Trophoblast cell (in vitro differentiated cells and primary cell): ENCODE results near the gene ARL8B.
"Not testable (repeated sequence)": the region's sequence is repeated elsewhere in the genome, so short reads cannot be mapped to it uniquely, and the experiment has no call there.

Experiments used
- DNase-seq, 2 donors: peaks; one replicate each; pipeline ENCODE4 v3.0.0-alpha.2; 2016
- H2AFZ ChIP-seq: 2 replicates; pipeline ENCODE4 v1.6.1; 2013; ENCODE audit warnings: low read length, moderate library complexity, mild to moderate bottlenecking; ENCODE audit not compliant: insufficient read depth, poor library complexity
- H2AK5ac ChIP-seq: 2 replicates; pipeline ENCODE4 v1.6.1; 2013; ENCODE audit warnings: mild to moderate bottlenecking, low read length
- H2BK120ac ChIP-seq: 2 replicates; pipeline ENCODE4 v1.6.1; 2013; ENCODE audit warnings: low read length, mild to moderate bottlenecking, moderate library complexity; ENCODE audit not compliant: insufficient read depth, poor library complexity
- H2BK12ac ChIP-seq: 2 replicates; pipeline ENCODE4 v1.6.1; 2013; ENCODE audit warnings: mild to moderate bottlenecking, low read length, moderate library complexity
- H2BK5ac ChIP-seq: 2 replicates; pipeline ENCODE4 v1.6.1; 2013; ENCODE audit warnings: low read length, low read depth, moderate library complexity, mild to moderate bottlenecking; ENCODE audit not compliant: poor library complexity
- H3K14ac ChIP-seq: 2 replicates; pipeline ENCODE4 v1.6.1; 2013; ENCODE audit warnings: mild to moderate bottlenecking, low read length
- H3K18ac ChIP-seq: 2 replicates; pipeline ENCODE4 v1.6.1; 2013; ENCODE audit warnings: mild to moderate bottlenecking, low read length
- H3K23ac ChIP-seq: 2 replicates; pipeline ENCODE4 v1.6.1; 2013; ENCODE audit warnings: low read length
- H3K27ac ChIP-seq: 2 replicates; pipeline ENCODE4 v1.5.1; 2013; ENCODE audit warnings: low read depth, mild to moderate bottlenecking, inconsistent platforms, low read length, moderate library complexity
- H3K27me3 ChIP-seq: 2 replicates; pipeline ENCODE4 v1.6.1; 2013; ENCODE audit warnings: inconsistent platforms, mild to moderate bottlenecking, low read length, moderate library complexity; ENCODE audit not compliant: insufficient read depth
- H3K36me3 ChIP-seq, 2 experiments: 1 replicate in 1 of 2; 2 replicates in 1 of 2; pipeline ENCODE4 v1.6.1; 2013; ENCODE audit warnings: low read length in 2 of 2, mild to moderate bottlenecking in 2 of 2, moderate library complexity in 1 of 2; ENCODE audit not compliant: insufficient read depth in 2 of 2, control insufficient read depth in 1 of 2
- H3K4ac ChIP-seq: 2 replicates; pipeline ENCODE4 v1.6.1; 2013; ENCODE audit warnings: low read depth, mild to moderate bottlenecking, low read length, moderate library complexity
- H3K4me1 ChIP-seq, 2 experiments: 1 replicate in 1 of 2; 2 replicates in 1 of 2; pipeline ENCODE4 v1.6.1; 2013; ENCODE audit warnings: low read length in 2 of 2, mild to moderate bottlenecking in 2 of 2, moderate library complexity in 1 of 2; ENCODE audit not compliant: insufficient read depth in 2 of 2, control insufficient read depth in 1 of 2
- H3K4me2 ChIP-seq: 2 replicates; pipeline ENCODE4 v1.6.1; 2013; ENCODE audit warnings: inconsistent platforms, mild to moderate bottlenecking, low read length, moderate library complexity
- H3K4me3 ChIP-seq: 2 replicates; pipeline ENCODE4 v1.5.1; 2013; ENCODE audit warnings: mild to moderate bottlenecking, low read depth, low read length, inconsistent platforms
- H3K79me1 ChIP-seq: one replicate; pipeline ENCODE4 v1.6.1; 2013; ENCODE audit warnings: low read length
- H3K79me2 ChIP-seq: 2 replicates; pipeline ENCODE4 v1.6.1; 2013; ENCODE audit warnings: low read length, mild to moderate bottlenecking; ENCODE audit not compliant: control insufficient read depth, insufficient read depth, poor library complexity
- H3K9ac ChIP-seq: 2 replicates; pipeline ENCODE4 v1.6.1; 2013; ENCODE audit warnings: mild to moderate bottlenecking, low read length
- H3K9me3 ChIP-seq: 2 replicates; pipeline ENCODE4 v1.6.1; 2013; ENCODE audit warnings: low read depth, mild to moderate bottlenecking, control low read depth, inconsistent platforms, low read length; ENCODE audit not compliant: insufficient read depth
- H4K12ac ChIP-seq: 2 replicates; pipeline ENCODE4 v1.6.1; 2013; ENCODE audit warnings: low read depth, mild to moderate bottlenecking, low read length, moderate library complexity
- H4K8ac ChIP-seq: 2 replicates; pipeline ENCODE4 v1.6.1; 2013; ENCODE audit warnings: low read depth, mild to moderate bottlenecking, low read length, moderate library complexity
- H4K91ac ChIP-seq: one replicate; pipeline ENCODE4 v1.6.1; 2013; ENCODE audit warnings: low read depth, mild to moderate bottlenecking, low read length, moderate library complexity
- WGBS: extraction: QIAGEN DNeasy Blood & Tissue Kit; methylation state at CpG from one replicate; pipeline ENCODE4 v1.1.7; 2013; ENCODE audit warnings: missing lambda C conversion rate; ENCODE audit not compliant: insufficient read length, insufficient coverage; ENCODE audit errors: extremely low coverage; 5-methylcytosine and 5-hydroxymethylcytosine counted together

The ARL8B gene

DNA sequence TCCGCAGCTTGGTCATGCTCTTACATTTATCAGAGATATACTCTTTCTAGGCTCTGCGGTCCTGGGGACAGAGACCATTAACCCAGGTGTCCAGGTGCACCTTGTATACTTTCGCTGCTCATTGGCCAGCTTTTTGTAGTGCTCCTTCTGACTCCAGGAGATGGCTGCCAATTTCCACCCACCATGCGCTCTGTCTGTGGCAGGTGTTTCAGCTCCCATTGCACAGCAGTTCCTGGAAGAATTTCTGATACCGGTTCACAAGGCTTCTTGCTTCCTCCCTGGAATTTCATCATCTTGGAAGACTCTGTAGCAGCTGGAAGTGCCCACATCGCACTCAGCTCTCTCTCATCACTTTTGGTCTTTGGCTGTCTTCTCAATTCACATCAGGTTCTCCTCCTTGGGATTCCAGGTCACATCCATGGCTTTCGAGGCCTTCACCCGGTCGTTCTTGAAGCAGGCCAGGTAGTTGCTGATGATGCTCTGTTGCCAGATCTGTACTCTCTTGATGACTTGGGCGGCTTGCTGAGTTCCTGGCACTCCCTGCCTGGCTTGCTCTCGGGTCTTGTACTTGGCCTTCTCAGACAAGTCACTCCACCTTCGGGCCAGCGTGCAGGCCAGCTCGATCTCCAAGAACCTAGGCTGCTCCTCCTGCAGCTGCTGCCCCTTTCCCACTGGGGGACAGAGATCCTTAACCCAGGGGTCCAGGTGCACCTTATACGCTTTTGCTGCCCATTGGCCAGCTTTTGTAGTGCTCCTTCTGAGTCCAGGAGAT, 41.1 kb upstream of the ARL8B start:
- Histone ChIP-seq H3K4me2 (no peak overlapping the region), H3K79me2 (no peaks in the 10 kb centered on the region), H3K4me1 (no peaks in the 10 kb centered on the region), H2AFZ (no peak overlapping the region), H4K91ac (no peak overlapping the region), H3K23ac (no peak overlapping the region), H3K4ac (no peak overlapping the region), H2BK120ac (no peak overlapping the region), H4K12ac (no peak overlapping the region), H2AK5ac (no peak overlapping the region), H3K36me3 (no peaks in the 10 kb centered on the region), H3K79me1 (no peaks in the 10 kb centered on the region), H2BK12ac (no peak overlapping the region), H3K27me3 (no peaks in the 10 kb centered on the region), H3K18ac (no peak overlapping the region), H3K9ac (no peak overlapping the region), H4K8ac (no peak overlapping the region), H3K27ac (no peak overlapping the region), H3K14ac (no peak overlapping the region), H3K4me3 (no peak overlapping the region), H2BK5ac (no peak overlapping the region), H3K9me3 (no peaks in the 10 kb centered on the region)
- no CpG with 5 or more reads among the region's 15 CpGs for WGBS
- DNase-seq = no peak

DNA sequence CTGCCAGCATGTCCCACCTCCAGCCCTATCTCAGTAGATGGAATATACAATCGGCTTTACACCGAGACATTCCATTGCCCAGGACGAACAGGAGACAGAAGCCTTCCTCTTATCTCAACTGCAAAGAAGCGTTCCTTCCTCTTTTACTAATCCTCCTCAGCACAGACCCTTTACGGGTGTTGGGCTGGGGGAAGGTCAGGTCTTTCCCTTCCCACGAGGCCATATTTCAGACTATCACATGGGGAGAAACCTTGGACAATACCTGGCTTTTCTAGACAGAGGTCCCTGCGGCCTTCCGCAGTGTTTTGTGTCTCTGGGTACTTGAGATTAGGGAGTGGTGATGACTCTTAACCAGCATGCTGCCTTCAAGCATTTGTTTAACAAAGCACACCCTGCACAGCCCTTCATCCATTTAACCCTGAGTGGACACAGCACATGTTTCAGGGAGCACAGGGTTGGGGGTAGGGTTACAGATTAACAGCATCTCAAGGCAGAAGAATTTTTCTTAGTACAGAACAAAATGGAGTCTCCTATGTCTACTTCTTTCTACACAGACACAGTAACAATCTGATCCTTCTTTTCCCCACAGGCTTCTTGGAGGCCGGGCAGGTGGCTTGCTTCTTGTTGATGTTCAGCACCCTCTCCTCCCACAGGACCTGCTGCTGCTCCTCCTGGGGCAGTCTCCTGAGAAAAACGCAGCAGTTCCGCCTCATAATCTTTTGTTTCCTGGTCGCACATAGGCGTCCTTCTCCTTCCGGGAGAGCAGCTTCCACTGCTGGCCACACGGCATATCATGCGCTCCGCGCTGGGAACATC, 39.9 kb upstream of the ARL8B start:
- peak overlapping the region; percentile 12 for H3K4me3 ChIP-seq
- H3K27ac ChIP-seq, H3K4me2 ChIP-seq, H2BK12ac ChIP-seq, H2AK5ac ChIP-seq, H4K12ac ChIP-seq, H4K91ac ChIP-seq, H3K18ac ChIP-seq, H3K27me3 ChIP-seq, H3K23ac ChIP-seq, H2AFZ ChIP-seq, H3K4me1 ChIP-seq, H3K14ac ChIP-seq, H3K79me2 ChIP-seq, H3K36me3 ChIP-seq, H3K9me3 ChIP-seq, H2BK5ac ChIP-seq, H3K9ac ChIP-seq, H2BK120ac ChIP-seq, H3K79me1 ChIP-seq, H4K8ac ChIP-seq, DNase-seq, H3K4ac ChIP-seq: not testable (repeated sequence)
- WGBS = no CpG with 5 or more reads among the region's 18 CpGs

DNA sequence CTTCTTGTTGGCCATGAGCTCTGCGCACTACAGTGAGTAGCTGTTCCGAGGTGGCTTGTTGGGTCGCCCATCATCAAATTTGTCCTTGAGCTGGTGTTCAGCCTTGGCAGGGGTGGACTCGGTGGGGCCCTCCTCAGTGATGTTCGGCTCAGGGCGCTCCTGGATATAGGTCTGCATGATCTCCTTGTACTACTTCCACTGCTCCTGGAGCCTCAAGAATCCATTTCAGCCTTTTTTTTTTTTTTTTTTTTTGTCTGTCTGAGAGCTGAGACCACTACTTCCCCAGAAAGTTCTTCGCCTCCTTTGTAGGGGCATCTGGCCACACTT, 39.3 kb upstream of the ARL8B start:
- Histone ChIP-seq H3K4me3 (peak overlapping the region; percentile 12), H3K4ac (no peak overlapping the region), H3K79me2 (no peaks in the 10 kb centered on the region), H3K4me2 (no peak overlapping the region), H3K23ac (no peak overlapping the region), H4K12ac (no peak overlapping the region), H2AK5ac (no peak overlapping the region), H2BK12ac (no peak overlapping the region), H3K18ac (no peak overlapping the region), H2BK5ac (no peak overlapping the region), H3K79me1 (no peaks in the 10 kb centered on the region), H4K91ac (no peak overlapping the region), H3K36me3 (no peaks in the 10 kb centered on the region), H3K9ac (no peak overlapping the region), H3K27ac (no peak overlapping the region), H3K9me3 (no peaks in the 10 kb centered on the region), H3K4me1 (no peaks in the 10 kb centered on the region), H4K8ac (no peak overlapping the region), H2AFZ (no peak overlapping the region), H3K14ac (no peak overlapping the region), H3K27me3 (no peaks in the 10 kb centered on the region), H2BK120ac (no peak overlapping the region)
- no CpG with 5 or more reads among the region's 7 CpGs for WGBS
- DNase-seq = no peak

DNA sequence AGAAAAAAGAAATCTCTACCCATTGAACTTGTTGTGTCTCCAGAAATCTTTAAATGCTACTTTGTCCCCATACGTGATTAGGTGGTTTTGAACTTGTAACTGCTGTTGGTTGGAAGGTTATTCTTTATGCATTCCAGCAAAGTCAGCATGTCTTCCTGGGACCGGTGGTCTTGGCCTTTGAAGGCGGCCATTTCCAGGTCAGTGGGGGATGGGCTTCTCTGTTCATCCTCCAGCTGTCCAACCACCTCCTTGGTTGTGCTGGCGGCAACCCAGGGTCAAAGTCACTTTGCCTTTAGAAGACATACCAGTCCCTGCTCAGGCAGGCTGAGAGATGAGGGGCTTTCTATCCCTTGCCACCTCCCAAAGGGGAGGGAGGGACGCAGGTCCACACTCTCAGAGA, 37.9 kb upstream of the ARL8B start:
- no peaks in the 10 kb centered on the region for H3K4me1 ChIP-seq
- no peak for DNase-seq
- no peak overlapping the region for H2AFZ ChIP-seq
- no peak overlapping the region for H3K4ac ChIP-seq
- H2BK5ac ChIP-seq = no peak overlapping the region
- H2BK120ac ChIP-seq = no peak overlapping the region
- no peaks in the 10 kb centered on the region for H3K27me3 ChIP-seq
- no peak overlapping the region for H3K14ac ChIP-seq
- no peak overlapping the region for H3K9ac ChIP-seq
- H3K23ac ChIP-seq = no peak overlapping the region
- no peaks in the 10 kb centered on the region for H3K79me1 ChIP-seq
- no peaks in the 10 kb centered on the region for H3K9me3 ChIP-seq
- WGBS = no CpG with 5 or more reads among the region's 5 CpGs
- no peaks in the 10 kb centered on the region for H3K79me2 ChIP-seq
- no peak overlapping the region for H3K18ac ChIP-seq
- H4K12ac ChIP-seq = no peak overlapping the region
- H4K8ac ChIP-seq = no peak overlapping the region
- no peak overlapping the region for H4K91ac ChIP-seq
- no peak overlapping the region for H2BK12ac ChIP-seq
- no peak overlapping the region for H3K27ac ChIP-seq
- no peaks in the 10 kb centered on the region for H3K36me3 ChIP-seq
- H2AK5ac ChIP-seq = no peak overlapping the region
- no peak overlapping the region for H3K4me2 ChIP-seq
- H3K4me3 ChIP-seq = no peak overlapping the region
